NCI-H1436 (cell line): ENCODE results near the gene EDN2.

ENCODE experiments used
- DNase-seq: peaks from one replicate; lab custom pipeline; 2025; lab: John Stamatoyannopoulos, UW

The EDN2 gene

GRCh38 chr1:41484402-41485241 lies at the start of gene EDN2:
Gene EDN2 (minus strand): TSS chr1:41484683. CDS start chr1:41484601, 82 bp downstream.
- DNase-seq: peak; percentile 68

- DNase-seq: no peak
These were observed 49.2 kb upstream of the EDN2 start for GRCh38 chr1:41533731-41534080.

- DNase-seq: no peak
These were observed 48.7 kb upstream of the EDN2 start for GRCh38 chr1:41533016-41533730.

- no peak for DNase-seq
These were observed 47.9 kb upstream of the EDN2 start for GRCh38 chr1:41532206-41532975.

DNA sequence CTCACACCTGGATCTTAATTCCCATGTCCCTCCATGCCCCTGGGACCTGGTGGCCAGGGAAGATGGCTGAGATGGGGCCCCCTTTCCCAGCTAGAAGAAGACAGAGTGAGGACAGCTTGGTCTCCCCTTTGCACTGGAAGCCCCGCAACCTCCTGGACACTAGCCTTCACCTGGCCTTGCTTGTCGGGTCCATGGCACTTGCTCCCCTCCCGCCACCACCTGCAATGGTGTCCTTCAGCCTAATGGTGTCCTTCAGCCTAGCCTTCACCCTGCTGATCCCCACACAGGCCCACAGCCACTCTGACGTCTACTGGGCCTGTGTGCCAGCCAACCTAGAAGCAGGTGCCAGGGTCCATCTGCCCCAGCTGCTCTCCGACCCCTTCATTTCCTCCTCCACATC lies 45.9 kb upstream of the EDN2 start:
- DNase-seq: no peak

GRCh38 chr1:41529621-41530395 lies 45.3 kb upstream of the EDN2 start:
- no peak for DNase-seq

- DNase-seq: no peak
These were observed 44.5 kb upstream of the EDN2 start for GRCh38 chr1:41528726-41529605.

DNA sequence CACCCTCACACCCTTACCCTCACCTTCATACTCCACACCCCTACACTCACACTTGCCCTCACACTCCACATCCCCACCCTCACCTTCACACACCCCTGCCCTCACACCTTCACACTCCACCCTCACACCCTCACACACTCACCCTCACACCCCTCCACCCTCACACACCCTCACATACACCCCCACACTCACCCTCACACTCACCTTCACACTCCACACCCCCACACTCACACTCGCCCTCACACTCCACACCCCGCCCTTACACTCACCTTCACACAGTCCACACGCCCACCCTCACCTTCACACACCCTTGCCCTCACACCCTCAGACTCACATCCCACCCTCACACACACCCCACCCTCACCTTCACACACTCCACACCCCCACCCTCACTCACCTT lies 43.6 kb upstream of the EDN2 start:
- DNase-seq: no peak

- no peak for DNase-seq
These were observed 42.6 kb upstream of the EDN2 start for GRCh38 chr1:41526956-41527561.

GRCh38 chr1:41525891-41526587 lies 41.6 kb upstream of the EDN2 start:
- DNase-seq: no peak

DNA sequence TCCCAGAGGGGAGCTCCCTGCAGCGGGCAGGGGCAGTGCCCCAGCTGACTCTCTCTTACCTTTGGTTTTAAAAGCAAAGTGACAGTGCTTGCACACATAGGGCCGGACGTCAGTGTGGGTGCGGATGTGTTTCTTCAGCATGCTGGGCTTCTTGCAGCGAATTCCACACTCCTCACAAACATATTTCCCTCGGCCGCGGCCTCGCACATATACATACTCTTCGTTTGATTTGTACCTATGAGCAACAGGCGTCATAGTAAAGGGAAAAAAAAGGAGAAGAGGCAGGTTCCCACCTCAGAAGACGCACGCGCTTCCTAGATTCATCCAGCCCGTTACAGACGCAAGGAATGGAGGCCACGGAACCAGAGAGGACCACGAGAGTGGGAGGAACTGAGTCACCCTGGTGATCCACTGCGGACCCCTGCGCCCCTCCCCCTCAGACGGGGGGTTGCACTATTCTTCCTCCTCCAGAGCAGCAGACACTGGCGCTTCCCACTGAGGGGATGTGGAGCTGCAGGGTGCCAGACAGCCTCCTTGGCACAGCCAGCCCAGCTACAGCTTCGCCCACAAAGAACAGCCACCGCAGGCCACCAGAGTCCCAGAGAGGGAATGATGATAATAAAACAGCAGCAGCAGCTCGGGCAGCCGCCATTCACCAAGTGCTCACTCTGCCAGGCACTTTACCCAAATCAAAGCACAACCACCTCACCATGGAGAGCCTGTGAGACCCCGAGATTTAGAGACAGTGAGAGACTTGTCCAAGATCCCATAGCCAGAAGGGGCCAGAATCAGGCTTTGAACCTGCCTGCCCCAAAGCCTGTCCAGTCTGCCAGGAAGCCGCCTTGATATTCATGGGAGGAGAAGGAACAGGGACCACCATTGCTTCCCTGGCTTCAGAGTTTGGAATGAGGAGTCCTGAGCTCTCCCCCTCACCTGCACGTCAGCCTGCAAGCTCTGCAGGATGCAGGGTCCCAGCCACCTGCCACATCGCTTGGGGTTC lies 40.5 kb upstream of the EDN2 start:
- no peak for DNase-seq

DNA sequence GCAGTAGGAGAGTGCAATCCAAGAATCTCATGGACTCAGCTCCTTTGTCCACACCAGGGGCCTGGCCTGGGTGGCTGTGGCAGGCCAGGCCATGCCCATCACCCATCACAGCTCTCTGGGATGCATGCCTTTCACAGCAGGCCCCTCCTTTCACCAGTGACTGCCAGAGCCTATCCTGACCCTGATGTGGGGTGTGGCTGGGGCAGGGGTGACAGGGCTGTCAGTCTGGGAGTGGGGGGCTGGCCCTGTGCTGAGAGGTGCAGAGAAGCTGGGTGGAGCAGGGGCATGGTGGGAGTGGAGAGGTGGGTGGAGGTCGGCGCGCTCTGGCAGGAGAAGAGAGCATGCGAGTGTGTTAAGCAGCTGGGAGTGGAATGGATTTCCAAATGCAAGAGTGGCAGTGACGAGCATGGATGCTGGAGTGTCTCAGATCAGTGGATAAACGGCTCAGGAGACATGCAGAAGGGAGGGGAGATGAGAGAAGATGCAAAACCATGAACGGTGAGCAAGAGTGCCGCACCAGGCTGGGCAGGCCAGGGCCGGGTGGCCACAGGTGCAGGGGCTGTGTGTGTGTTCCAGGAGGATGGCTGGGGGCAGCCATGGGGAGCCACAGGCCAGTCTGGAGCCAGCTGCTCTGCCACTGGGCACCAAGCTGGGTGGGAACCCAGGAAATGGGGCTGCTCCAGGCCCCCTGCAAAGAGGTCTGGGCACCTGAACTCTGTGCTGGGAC lies 39.6 kb upstream of the EDN2 start:
- DNase-seq: no peak

GRCh38 chr1:41523071-41523470 lies 38.6 kb upstream of the EDN2 start:
- DNase-seq: no peak

DNA sequence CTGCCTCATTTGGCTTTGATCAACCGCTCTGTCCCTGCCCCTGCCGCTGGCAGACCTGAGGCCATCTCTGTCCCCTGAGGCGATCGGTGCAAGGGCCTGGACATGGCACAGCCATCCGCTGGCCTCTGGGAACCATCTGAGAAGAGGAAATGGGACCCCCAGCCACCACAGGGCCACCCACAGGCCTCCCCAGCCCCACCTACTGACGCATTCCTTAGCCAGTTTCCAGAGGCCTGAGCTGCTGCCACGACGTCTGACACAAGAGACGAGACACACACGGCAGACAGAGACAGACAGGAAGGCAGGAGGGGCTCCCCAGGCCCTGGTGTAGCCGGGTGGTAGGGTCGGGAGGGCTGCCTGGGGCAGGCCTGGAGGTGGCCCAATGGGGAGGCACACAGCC lies 37.3 kb upstream of the EDN2 start:
- no peak for DNase-seq

- no peak for DNase-seq
These were observed 36.7 kb upstream of the EDN2 start for GRCh38 chr1:41520951-41521752.

DNA sequence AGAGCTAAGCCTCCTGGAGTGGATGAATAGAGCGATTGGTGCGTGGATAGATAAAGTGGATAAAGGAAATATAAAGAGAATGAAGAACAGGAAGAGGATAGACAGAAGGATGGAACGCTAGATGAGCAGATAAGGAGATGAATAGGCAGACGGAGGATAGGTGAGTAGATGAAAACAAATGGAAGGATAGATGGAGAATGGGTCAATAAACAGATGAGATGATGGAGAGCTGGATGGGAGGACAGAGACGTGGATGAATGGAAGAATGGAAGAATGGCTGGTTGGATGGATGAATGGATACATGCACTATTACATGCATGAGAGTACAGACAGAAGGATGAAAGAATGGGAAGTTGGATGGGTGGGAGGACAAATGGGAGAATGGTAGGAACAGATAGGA lies 35.2 kb upstream of the EDN2 start:
- no peak for DNase-seq

DNA sequence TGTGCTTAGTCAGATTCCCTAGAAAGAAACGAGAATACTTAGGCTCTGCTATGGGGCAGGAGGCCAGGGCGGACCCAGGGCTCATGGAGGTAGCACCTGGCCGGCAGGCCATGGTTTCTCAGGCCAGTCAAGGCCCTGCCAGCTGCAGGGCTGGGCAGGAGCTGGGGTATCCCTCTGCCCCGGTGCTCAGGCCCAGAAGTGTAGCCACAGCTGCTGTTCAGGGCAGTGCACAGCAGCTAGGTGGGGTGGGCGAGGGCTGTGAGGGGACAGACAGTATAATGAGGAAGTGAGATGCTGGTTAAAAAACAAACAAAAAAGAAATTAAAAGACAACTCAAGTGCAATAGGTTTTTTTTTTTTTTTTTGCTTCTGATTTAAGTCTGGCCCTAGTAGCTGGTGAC lies 34.0 kb upstream of the EDN2 start:
- DNase-seq: no peak
